Testis (tissue), 3 donors: ENCODE results near the gene IL1RAPL1. TPM values are rescaled to one million over a fixed set of nuclear protein-coding genes. Genes with fewer than 3 reads are reported as not detected.

ENCODE experiments used
- DNase-seq: peaks from one replicate; pipeline ENCODE4 v3.0.0-alpha.2; 2019
- H3K27ac ChIP-seq, 2 donors: fragments of 200-600 bp; sonication (generic); one replicate each; pipeline ENCODE4 v1.5.1; 2019
- H3K27me3 ChIP-seq: fragments of 200-600 bp; sonication (generic); one replicate; pipeline ENCODE4 v1.5.1; 2019
- H3K36me3 ChIP-seq: fragments of 200-600 bp; sonication (generic); one replicate; pipeline ENCODE4 v1.5.1; 2017; ENCODE audit warnings: low read depth; ENCODE audit errors: missing control alignments
- H3K4me1 ChIP-seq: fragments of 200-600 bp; sonication (generic); one replicate; pipeline ENCODE4 v1.5.1; 2019
- H3K4me3 ChIP-seq, 2 donors: fragments of 200-600 bp; sonication (generic); one replicate each; pipeline ENCODE4 v1.5.1; 2017 to 2019
- H3K9me3 ChIP-seq: fragments of 200-600 bp; sonication (generic); one replicate; pipeline ENCODE4 v1.5.1; 2017
- POLR2A ChIP-seq: fragments of 450-650 bp; IDR thresholded peaks from one replicate; pipeline ENCODE4 v1.6.1; 2017; ENCODE audit warnings: antibody characterized with exemption, mild to moderate bottlenecking, moderate library complexity
- WGBS, 2 donors: methylation state at CpG; one replicate each; pipeline ENCODE4 v1.1.5; 2018; 5-methylcytosine and 5-hydroxymethylcytosine counted together
- intact Hi-C: fragments of 100-400 bp; cut with DNase I; formaldehyde crosslinking; loops from one replicate; pipeline ENCODE4 v1.15.1; 2023; ENCODE audit warnings: low total_unique reads
- polyA plus RNA-seq: library from polyadenylated mRNA; stranded (reverse); fragments of 350-450 nt; fragmentation: Illumina TruSeq; extraction: RNeasy Lipid Tissue Mini Kit (QIAGEN cat#74804); gene quantifications from one replicate; pipeline ENCODE4 v1.2.3, GENCODE V29; 2014; ENCODE audit warnings: low read depth, low replicate concordance; ENCODE audit not compliant: insufficient read depth
- total RNA-seq, 2 donors: library from RNA; depleted of rRNA; stranded (reverse); fragments of >200 nt; gene quantifications; one replicate each; pipeline ENCODE4 v1.2.3, GENCODE V29; 2016
- TF ChIP-seq, protein P1 (sequence below), 3 experiments: fragments of 450-650 bp in 2 of 3; fragments of 200-600 bp in 1 of 3; sonication (generic) in 1 of 3; IDR thresholded peaks; one replicate each; pipeline ENCODE4 v1.5.1; 2016 to 2019; ENCODE audit warnings: antibody characterized with exemption in 3 of 3, mild to moderate bottlenecking in 2 of 3, moderate library complexity in 1 of 3

The IL1RAPL1 gene
- total and polyA plus RNA-seq, 3 donors from 2014 or later, result 0.13 to 0.94 (median 0.93) TPM

DNA sequence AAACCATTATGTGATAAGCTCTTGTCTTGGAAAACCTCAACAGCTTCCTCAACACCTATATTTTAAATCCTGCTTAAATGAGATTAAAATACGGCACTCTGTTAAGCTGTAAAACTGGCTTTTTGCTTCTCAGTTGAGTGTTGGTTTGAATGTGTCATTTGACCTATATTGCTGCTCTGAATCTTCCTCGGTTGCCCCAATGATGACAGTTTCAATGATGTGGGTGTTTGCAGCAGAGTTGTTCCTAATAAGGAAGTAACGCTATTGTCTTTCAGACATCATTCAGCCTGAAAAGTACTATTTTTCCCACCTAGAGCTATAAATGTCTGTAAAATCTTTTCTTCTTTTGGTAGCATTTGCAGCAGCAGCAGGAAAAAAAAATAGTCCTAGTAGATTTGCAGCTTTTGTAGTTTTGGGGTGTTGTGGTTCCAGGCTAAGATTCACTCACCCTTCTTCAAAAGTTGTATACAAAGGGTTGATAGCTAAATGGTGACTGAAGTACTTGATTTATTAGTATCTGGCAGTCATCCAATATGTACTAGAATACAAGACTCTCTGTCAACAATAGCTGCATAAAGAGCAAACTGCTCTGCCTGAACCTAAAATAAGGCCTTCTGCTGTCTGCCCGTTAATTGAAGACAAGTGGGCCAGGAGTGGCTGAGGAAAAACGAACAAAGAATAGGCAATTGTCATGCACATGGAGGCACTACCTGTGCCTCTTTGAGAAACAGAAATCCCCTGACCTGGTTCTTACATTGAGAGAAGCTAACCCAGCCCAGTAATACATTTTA is 333.1 kb downstream of the IL1RAPL1 start:
- no peaks in the 10 kb centered on the region for H3K36me3 ChIP-seq
- H3K9me3 ChIP-seq, result no peaks in the 10 kb centered on the region
- TF ChIP-seq POLR2A, result no peak
- TF ChIP-seq, protein P1, sequence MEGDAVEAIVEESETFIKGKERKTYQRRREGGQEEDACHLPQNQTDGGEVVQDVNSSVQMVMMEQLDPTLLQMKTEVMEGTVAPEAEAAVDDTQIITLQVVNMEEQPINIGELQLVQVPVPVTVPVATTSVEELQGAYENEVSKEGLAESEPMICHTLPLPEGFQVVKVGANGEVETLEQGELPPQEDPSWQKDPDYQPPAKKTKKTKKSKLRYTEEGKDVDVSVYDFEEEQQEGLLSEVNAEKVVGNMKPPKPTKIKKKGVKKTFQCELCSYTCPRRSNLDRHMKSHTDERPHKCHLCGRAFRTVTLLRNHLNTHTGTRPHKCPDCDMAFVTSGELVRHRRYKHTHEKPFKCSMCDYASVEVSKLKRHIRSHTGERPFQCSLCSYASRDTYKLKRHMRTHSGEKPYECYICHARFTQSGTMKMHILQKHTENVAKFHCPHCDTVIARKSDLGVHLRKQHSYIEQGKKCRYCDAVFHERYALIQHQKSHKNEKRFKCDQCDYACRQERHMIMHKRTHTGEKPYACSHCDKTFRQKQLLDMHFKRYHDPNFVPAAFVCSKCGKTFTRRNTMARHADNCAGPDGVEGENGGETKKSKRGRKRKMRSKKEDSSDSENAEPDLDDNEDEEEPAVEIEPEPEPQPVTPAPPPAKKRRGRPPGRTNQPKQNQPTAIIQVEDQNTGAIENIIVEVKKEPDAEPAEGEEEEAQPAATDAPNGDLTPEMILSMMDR (IDR thresholded peaks at IDR 0.05), result no peak
- intact Hi-C loops, result no loop called here
- DNase-seq, result no peak
- no peak overlapping the region for H3K27ac ChIP-seq
- no peaks in the 10 kb centered on the region for H3K4me1 ChIP-seq
- WGBS, 2 donors, result 67 to 77% methylated on average over 5 of the region's 5 CpGs
- H3K27me3 ChIP-seq, result no peaks in the 10 kb centered on the region
- no peak overlapping the region for H3K4me3 ChIP-seq

DNA sequence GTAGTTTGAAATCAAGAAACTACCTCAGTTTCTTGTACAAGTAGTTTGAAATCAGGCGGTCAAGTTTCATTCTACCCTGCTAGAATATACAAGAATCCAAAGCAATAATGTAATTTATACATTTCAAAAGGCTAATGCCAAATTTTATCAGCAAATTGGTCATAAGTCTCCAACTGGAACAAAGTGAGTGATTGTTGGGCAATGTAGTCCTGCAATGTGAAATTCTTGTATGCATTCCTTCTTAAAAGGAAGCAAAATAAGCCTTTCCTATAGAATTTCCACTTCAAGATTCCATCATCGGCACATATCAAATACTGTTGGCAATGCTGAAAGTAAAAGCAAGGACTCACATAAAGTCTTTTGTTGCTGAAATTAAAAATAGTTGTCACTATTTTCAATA is 334.9 kb downstream of the IL1RAPL1 start:
- no peak for DNase-seq
- intact Hi-C loops, result no loop called here

DNA sequence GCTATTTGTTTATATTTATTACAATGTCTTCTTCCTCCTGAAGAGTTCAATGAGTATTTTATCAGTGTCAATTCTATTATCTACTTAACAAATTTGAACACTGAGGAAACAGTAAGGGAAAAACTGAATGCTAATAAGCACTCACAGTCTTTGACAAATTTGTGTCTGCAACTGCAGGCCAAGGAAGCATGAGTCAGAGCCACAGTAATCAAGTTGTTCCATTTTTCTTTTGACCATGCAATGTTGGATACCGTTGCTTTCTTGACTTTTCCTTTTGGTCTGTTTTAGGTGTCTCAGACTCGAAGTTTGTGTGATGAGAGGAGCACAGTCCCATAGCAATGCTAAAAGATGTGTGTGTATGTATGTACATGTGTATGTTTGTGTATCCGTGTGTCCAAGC is 359.6 kb downstream of the IL1RAPL1 start:
- no peak for DNase-seq
- Histone ChIP-seq H3K36me3 (no peaks in the 10 kb centered on the region), H3K27ac (no peak overlapping the region), H3K9me3 (no peaks in the 10 kb centered on the region), H3K4me3 (no peak overlapping the region), H3K27me3 (no peaks in the 10 kb centered on the region), H3K4me1 (no peaks in the 10 kb centered on the region)
- no peak for TF ChIP-seq POLR2A
- TF ChIP-seq, protein P1 (IDR thresholded peaks at IDR 0.05), result no peak
- 84 to 95% methylated on average over 3 of the region's 3 CpGs for WGBS, 2 donors
- intact Hi-C loops, result no loop called here

More for the DNA sequence above, 334.9 kb downstream of the IL1RAPL1 start:
- Histone ChIP-seq H3K4me3 (no peak overlapping the region), H3K9me3 (no peaks in the 10 kb centered on the region), H3K27me3 (no peaks in the 10 kb centered on the region), H3K4me1 (no peaks in the 10 kb centered on the region), H3K36me3 (no peaks in the 10 kb centered on the region), H3K27ac (no peak overlapping the region)
- no peak for TF ChIP-seq POLR2A
- TF ChIP-seq, protein P1 (IDR thresholded peaks at IDR 0.05), result no peak
- 97% methylated on average over 2 of the region's 2 CpGs for WGBS, 2 donors

DNA sequence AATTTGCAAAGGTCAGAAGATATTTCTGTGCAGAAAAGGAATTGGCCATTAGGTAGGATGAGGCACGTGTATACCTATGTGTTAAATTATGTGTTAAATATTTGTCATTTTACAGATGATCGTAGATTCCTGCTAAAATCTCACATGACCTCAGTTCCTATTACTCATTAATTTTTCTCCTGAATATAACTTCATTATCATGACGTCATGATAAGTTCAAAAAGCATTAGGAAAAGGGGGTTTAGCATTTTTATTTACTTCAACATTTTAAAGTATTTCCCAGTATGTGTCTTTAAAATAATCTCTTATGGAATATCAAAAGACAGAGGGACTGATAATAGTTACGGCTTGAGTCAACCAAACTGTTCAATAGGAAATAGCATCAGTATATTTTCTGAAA is 372.8 kb downstream of the IL1RAPL1 start:
- H3K9me3 ChIP-seq, result no peaks in the 10 kb centered on the region
- TF ChIP-seq POLR2A, result no peak
- TF ChIP-seq, protein P1 (IDR thresholded peaks at IDR 0.05), result no peak
- H3K27ac ChIP-seq, result no peak overlapping the region
- DNase-seq, result no peak
- 61 to 89% methylated on average over 4 of the region's 4 CpGs for WGBS, 2 donors
- no peaks in the 10 kb centered on the region for H3K36me3 ChIP-seq
- H3K27me3 ChIP-seq, result no peaks in the 10 kb centered on the region
- H3K4me3 ChIP-seq, result no peak overlapping the region
- no peaks in the 10 kb centered on the region for H3K4me1 ChIP-seq
- intact Hi-C loops, result no loop called here

DNA sequence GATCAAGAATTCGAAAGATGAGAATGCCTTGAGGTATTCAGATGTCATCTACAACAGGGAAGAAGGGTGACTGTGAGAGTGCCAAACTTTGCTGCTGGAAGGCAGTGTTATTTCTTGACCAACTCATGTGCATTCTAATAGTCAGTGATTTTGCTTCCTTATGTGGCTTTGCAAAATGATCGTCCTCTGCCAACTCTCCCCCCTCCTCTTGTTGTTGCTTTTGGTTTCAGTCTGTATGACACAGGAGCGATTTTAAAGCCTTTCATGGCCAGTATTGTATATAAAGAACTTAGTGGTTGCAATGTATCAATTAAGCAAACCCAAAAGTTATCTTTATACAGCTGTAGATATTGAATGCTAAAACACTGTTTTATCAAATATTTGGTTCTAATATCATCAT is 379.1 kb downstream of the IL1RAPL1 start:
- Histone ChIP-seq H3K4me3 (no peak overlapping the region), H3K27me3 (no peaks in the 10 kb centered on the region), H3K9me3 (no peaks in the 10 kb centered on the region), H3K27ac (no peak overlapping the region), H3K4me1 (no peaks in the 10 kb centered on the region), H3K36me3 (no peaks in the 10 kb centered on the region)
- WGBS, 2 donors, result 40 to 48% methylated on average over 3 of the region's 3 CpGs
- intact Hi-C loops, result no loop called here
- DNase-seq, result no peak
- TF ChIP-seq, protein P1 (IDR thresholded peaks at IDR 0.05), result no peak
